Upper lobe of right lung (tissue), 1 donor: ENCODE measurements around the gene MRPS9. TPM values are rescaled to one million over a fixed set of nuclear protein-coding genes. Genes with fewer than 3 reads are reported as not detected.
A peak's percentile ranks its signal among the peaks of the same experiment; 100 is the strongest.

Source experiments
- ATAC-seq: fragments of 200-7000 bp; cut with Tn5 transposase; one replicate; pipeline ENCODE4 v1.9.1; 2020; ENCODE audit warnings: mild to moderate bottlenecking, moderate library complexity
- DNase-seq: peaks from one replicate; pipeline ENCODE4 v3.0.0-alpha.2; 2020
- H3K27ac ChIP-seq: fragments of 200-600 bp; one replicate; pipeline ENCODE4 v1.8.0; 2022
- H3K27me3 ChIP-seq: fragments of 200-600 bp; one replicate; pipeline ENCODE4 v1.8.0; 2022; ENCODE audit warnings: mild to moderate bottlenecking
- H3K36me3 ChIP-seq: fragments of 200-600 bp; one replicate; pipeline ENCODE4 v1.8.0; 2022
- H3K4me1 ChIP-seq: fragments of 200-600 bp; one replicate; pipeline ENCODE4 v1.8.0; 2022
- H3K4me3 ChIP-seq: fragments of 200-600 bp; one replicate; pipeline ENCODE4 v1.8.0; 2022; ENCODE audit warnings: mild to moderate bottlenecking
- H3K9me3 ChIP-seq: fragments of 200-600 bp; one replicate; pipeline ENCODE4 v1.8.0; 2022
- intact Hi-C: fragments of 100-400 bp; cut with DNase I; formaldehyde crosslinking; loops from one replicate; pipeline ENCODE4 v1.11.0; 2022
- total RNA-seq: library from RNA; stranded (reverse); fragmentation: NEBNext Ultra II Directional; extraction: Animal tissue kit (Norgen Biotek cat#: 25700); gene quantifications from one replicate; pipeline ENCODE4 v1.2.1, GENCODE V29; 2021
- TF ChIP-seq, protein P1 (sequence below): fragments of 200-600 bp; IDR thresholded peaks from one replicate; pipeline ENCODE4 v1.8.0; 2022; ENCODE audit warnings: antibody characterized with exemption
- donor health status: DM: no; HTN: yes; CAD: no; lungs with severe emphysema.

Gene MRPS9
- total RNA-seq, 1 donor from 2014 or later: 17.0 TPM

DNA sequence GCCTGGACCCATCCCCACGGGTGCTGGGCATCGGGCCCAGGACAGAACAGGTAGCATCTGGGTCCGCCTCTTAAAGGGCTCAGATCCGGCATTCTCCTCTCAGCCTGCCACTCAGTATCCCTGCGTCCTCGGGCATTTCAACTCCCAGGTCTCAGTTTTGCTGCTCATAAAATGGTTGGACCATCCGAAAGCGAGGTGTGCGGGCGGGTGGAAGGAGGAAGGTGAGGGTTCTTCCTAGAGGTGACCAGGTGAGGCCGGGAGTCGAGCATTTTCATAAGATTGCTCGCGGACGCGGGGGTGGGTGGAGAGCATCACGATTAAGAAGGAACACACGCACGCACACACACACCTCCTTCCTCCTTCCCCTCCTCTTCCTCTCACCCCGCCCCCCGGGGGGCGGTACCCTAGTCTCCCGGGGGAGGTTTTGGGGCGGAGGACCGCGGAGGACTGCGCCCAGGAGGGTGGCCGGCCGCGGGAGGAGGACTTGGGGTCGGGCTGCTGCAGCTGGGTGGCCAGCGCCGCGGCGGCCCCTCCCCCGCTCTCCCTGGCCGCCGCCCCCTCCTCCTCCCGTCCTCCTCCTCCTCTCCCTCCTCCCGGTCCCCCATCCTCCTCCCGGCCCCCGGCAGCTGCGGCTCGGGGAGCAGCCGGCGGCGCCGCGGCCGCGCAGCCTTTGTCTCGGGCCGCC is 105.7 kb downstream of the MRPS9 start:
- H3K9me3 ChIP-seq: no peaks in the 10 kb centered on the region
- peak overlapping the region; percentile 36 for H3K4me3 ChIP-seq
- no peak for DNase-seq
- no peaks in the 10 kb centered on the region for H3K36me3 ChIP-seq
- H3K27me3 ChIP-seq: peaks cover 39% of the 10 kb centered on the region
- ATAC-seq: peak; percentile 43
- no peaks in the 10 kb centered on the region for H3K4me1 ChIP-seq
- TF ChIP-seq, protein P1, sequence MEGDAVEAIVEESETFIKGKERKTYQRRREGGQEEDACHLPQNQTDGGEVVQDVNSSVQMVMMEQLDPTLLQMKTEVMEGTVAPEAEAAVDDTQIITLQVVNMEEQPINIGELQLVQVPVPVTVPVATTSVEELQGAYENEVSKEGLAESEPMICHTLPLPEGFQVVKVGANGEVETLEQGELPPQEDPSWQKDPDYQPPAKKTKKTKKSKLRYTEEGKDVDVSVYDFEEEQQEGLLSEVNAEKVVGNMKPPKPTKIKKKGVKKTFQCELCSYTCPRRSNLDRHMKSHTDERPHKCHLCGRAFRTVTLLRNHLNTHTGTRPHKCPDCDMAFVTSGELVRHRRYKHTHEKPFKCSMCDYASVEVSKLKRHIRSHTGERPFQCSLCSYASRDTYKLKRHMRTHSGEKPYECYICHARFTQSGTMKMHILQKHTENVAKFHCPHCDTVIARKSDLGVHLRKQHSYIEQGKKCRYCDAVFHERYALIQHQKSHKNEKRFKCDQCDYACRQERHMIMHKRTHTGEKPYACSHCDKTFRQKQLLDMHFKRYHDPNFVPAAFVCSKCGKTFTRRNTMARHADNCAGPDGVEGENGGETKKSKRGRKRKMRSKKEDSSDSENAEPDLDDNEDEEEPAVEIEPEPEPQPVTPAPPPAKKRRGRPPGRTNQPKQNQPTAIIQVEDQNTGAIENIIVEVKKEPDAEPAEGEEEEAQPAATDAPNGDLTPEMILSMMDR: no peak
- no peak overlapping the region for H3K27ac ChIP-seq
- intact Hi-C loops: no loop called here

DNA sequence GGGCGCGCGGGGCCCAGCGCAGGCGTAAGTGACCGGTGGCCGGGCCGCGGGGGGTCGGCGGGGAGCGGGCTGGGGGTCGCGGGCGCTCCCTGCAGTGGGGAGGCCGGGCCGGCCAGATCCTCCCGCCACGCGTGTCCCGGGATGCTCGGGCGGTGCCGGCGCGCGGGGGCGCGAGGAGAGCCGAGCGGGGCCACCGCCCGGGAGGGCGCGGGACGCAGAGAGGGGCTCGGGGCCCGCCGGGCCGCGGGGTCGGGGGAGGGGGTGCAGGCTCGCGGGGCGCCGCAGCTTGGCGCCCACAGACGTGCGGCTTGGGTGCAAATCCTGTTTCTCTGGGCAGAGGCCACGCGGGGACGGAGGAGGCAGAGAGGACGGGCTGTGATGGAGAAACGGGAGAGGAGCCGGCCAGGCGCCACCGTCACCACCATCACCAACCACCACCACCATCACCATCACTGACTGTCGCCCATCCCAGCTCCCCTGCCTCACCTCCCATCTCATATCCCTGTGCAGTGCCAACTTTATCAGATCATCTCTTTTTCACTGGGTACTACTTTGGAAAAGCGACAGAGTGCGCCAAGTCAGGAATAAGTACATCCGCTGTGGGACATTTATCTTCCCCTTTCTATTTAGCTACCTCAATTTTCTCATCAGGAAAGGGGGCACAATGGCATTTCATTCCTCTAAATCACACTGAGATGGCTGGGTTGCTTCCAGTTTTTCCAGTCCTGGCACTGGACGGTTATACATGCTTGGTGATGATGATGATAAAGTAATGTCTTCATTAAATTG is 106.5 kb downstream of the MRPS9 start:
- peaks cover 39% of the 10 kb centered on the region for H3K27me3 ChIP-seq
- TF ChIP-seq, protein P1: no peak
- intact Hi-C loops: no loop called here
- H3K4me1 ChIP-seq: no peaks in the 10 kb centered on the region
- ATAC-seq (no peak), DNase-seq (no peak)
- no peak overlapping the region for H3K27ac ChIP-seq
- no peaks in the 10 kb centered on the region for H3K9me3 ChIP-seq
- no peaks in the 10 kb centered on the region for H3K36me3 ChIP-seq
- no peak overlapping the region for H3K4me3 ChIP-seq

DNA sequence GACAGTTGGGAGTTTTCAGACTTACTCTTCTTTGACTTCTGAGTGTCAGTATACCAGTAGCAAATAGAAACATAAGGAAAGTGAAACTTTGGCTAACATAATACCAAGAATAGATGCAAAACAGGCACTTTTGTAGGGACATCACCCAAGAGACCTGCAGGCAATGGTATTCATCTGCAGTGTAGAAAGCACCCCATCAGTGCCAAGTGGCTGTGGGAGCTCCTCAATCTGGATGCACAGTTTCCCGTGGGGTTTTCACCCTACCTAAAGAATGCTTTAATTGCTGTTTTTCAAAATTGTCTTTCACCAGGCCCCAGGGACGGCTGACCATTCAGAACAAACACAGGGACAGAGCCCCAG is 107.1 kb downstream of the MRPS9 start:
- Histone ChIP-seq H3K27ac (no peak overlapping the region), H3K36me3 (no peaks in the 10 kb centered on the region), H3K4me3 (no peak overlapping the region), H3K27me3 (peaks cover 39% of the 10 kb centered on the region), H3K9me3 (no peaks in the 10 kb centered on the region), H3K4me1 (no peaks in the 10 kb centered on the region)
- TF ChIP-seq, protein P1: no peak
- intact Hi-C loops: no loop called here
- ATAC-seq: no peak
- DNase-seq: no peak

GRCh38 chr2:105149272-105149671 is 111.4 kb downstream of the MRPS9 start:
- Histone ChIP-seq H3K9me3 (no peaks in the 10 kb centered on the region), H3K36me3 (no peaks in the 10 kb centered on the region), H3K27ac (no peak overlapping the region), H3K27me3 (peaks cover 30% of the 10 kb centered on the region), H3K4me3 (no peak overlapping the region), H3K4me1 (no peaks in the 10 kb centered on the region)
- DNase-seq (no peak), ATAC-seq (no peak)
- intact Hi-C loops: no loop called here
- TF ChIP-seq, protein P1: no peak

Other genes with a start within 250 kb of the MRPS9 start
- not detected for gene POU3F3, start 184.0 kb upstream of the MRPS9 start, total RNA-seq
- gene GPR45, start 203.7 kb downstream of the MRPS9 start, total RNA-seq: not detected